Endodermal cell (in vitro differentiated cells): ENCODE results near the gene TBXAS1. TPM values are rescaled to one million over a fixed set of nuclear protein-coding genes. Genes with fewer than 3 reads are reported as not detected.

ENCODE experiments used
- DNase-seq: peaks from one replicate; pipeline ENCODE4 v3.0.0-alpha.2; 2017
- H3K27ac ChIP-seq: 2 replicates; pipeline ENCODE4 v1.5.1; 2013; ENCODE audit warnings: mild to moderate bottlenecking, low read depth, low read length, moderate library complexity
- H3K27me3 ChIP-seq: 2 replicates; pipeline ENCODE4 v1.6.1; 2013; ENCODE audit warnings: mild to moderate bottlenecking, low read length, moderate library complexity; ENCODE audit not compliant: insufficient read depth, control insufficient read depth, poor library complexity, severe bottlenecking
- H3K36me3 ChIP-seq: 2 replicates; pipeline ENCODE4 v1.7.0; 2013; ENCODE audit warnings: mild to moderate bottlenecking, low read length, moderate library complexity; ENCODE audit not compliant: control insufficient read depth, insufficient read depth
- H3K4me1 ChIP-seq: one replicate; pipeline ENCODE4 v1.7.0; 2013; ENCODE audit warnings: low read length; ENCODE audit not compliant: control insufficient read depth, insufficient read depth
- H3K4me3 ChIP-seq: 2 replicates; pipeline ENCODE4 v1.5.1; 2013; ENCODE audit warnings: mild to moderate bottlenecking, low read length, moderate library complexity
- H3K9ac ChIP-seq: 2 replicates; pipeline ENCODE4 v1.6.1; 2013; ENCODE audit warnings: mild to moderate bottlenecking, low read length, moderate library complexity; ENCODE audit not compliant: poor library complexity, severe bottlenecking; ENCODE audit errors: extremely low read depth
- H3K9me3 ChIP-seq: 2 replicates; pipeline ENCODE4 v1.6.1; 2013; ENCODE audit warnings: mild to moderate bottlenecking, low read length, moderate library complexity; ENCODE audit not compliant: control insufficient read depth
- H3K27ac Mint-ChIP-seq: 2 replicates; pipeline ENCODE4 v1.8.0; 2020; ENCODE audit warnings: mixed read lengths
- H3K27me3 Mint-ChIP-seq: 2 replicates; pipeline ENCODE4 v1.8.0; 2021; ENCODE audit warnings: mild to moderate bottlenecking, mixed read lengths; ENCODE audit not compliant: insufficient read depth
- H3K36me3 Mint-ChIP-seq: 2 replicates; pipeline ENCODE4 v1.8.0; 2020; ENCODE audit warnings: low read depth, mixed read lengths
- H3K4me1 Mint-ChIP-seq: 2 replicates; pipeline ENCODE4 v1.8.0; 2020; ENCODE audit warnings: mixed read lengths
- H3K4me3 Mint-ChIP-seq: 2 replicates; pipeline ENCODE4 v1.8.0; 2020; ENCODE audit warnings: mild to moderate bottlenecking, moderate library complexity, mixed read lengths
- H3K9me3 Mint-ChIP-seq: 2 replicates; pipeline ENCODE4 v1.8.0; 2020; ENCODE audit warnings: mild to moderate bottlenecking, mixed read lengths
- CTCF ChIP-seq: fragments of 200-600 bp; sonication (generic); conservative IDR thresholded peaks from 2 replicates; pipeline ENCODE4 v1.5.0; 2021; ENCODE audit warnings: antibody characterized with exemption, mild to moderate bottlenecking
- WGBS, 2 experiments: methylation state at CpG; one replicate each; pipeline versions ENCODE4 v1.1.5 to v1.1.7; 2013; ENCODE audit warnings: missing lambda C conversion rate in 2 of 2, mixed read lengths in 1 of 2; ENCODE audit not compliant: insufficient coverage in 1 of 2, insufficient read length in 1 of 2; 5-methylcytosine and 5-hydroxymethylcytosine counted together
- total RNA-seq, 2 donors: library from RNA; stranded (reverse); fragmentation: NEBNext Ultra II Directional in 1 of 2; extraction: Animal tissue kit (Norgen Biotek cat#: 25700) in 1 of 2; gene quantifications; 2 replicates in 1 of 2; 3 replicates in 1 of 2; pipeline ENCODE4 v1.2.1, GENCODE V29; 2021

TBXAS1 gene
- total RNA-seq, 2 donors from 2014 or later = 7.6 to 13.5 TPM

DNA sequence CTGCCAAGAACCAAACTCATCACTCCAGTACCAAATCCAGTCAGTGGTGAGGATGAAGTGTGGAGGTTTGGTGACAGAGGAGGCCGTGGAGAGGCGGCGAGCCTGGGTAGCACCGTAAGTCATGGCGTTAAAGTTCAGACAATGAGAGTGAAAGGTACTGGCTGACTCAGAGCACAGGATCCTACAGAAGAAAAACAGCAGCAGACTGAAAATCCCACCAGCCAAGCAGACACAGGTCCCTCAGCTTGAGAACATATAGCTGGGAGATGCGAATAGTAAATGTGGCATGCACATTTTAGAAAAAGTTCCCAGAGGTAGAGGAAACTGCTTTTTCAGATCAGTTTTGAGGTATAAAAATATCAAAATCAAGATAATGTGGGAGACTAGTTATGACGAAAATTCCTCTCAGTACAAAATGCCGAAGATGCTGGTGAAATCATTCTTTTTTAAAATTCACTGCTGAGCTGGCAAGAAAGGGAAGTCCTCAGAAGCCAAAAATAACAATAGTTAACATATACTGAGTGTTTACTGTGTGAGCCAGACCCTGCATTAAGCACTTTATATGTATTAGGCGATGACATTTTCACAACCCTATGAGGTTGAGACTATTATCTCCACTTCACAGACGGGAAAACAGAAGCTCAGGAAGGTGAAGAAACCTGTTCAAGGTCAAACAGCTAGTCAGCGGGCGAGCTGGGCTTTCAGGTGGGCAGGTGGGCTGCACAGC, 212.8 kb downstream of the TBXAS1 start:
- Histone ChIP-seq H3K27me3 (no peaks in the 10 kb centered on the region), H3K4me3 (no peak overlapping the region), H3K27ac (no peak overlapping the region), H3K36me3 (no peaks in the 10 kb centered on the region), H3K4me1 (no peaks in the 10 kb centered on the region), H3K9ac (no peak overlapping the region), H3K9me3 (no peaks in the 10 kb centered on the region)
- TF ChIP-seq CTCF = no peak
- Mint-ChIP-seq H3K4me1 (peaks cover 4% of the 10 kb centered on the region), H3K27me3 (no peaks in the 10 kb centered on the region), H3K4me3 (no peak overlapping the region), H3K27ac (no peak overlapping the region), H3K36me3 (peaks cover 11% of the 10 kb centered on the region), H3K9me3 (no peaks in the 10 kb centered on the region)
- DNase-seq = no peak
- WGBS, 2 experiments = 94 to 100% methylated on average over 10 to 12 of the region's 12 CpGs

DNA sequence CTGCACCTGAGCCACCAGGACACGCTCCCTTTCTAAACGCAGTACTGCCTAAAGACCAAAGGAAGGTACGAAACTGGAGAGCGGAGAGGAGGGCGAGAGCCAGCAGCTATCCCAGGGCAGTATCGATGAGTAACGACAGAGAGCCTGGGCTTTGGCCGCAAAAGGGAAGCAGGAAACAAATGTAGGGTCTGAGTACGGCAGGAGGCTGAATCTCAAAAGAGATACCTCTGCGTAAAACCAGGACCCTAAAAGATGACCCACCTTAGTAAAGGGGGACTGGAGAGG, 213.3 kb downstream of the TBXAS1 start:
- DNase-seq = no peak
- Mint-ChIP-seq H3K4me3 (no peak overlapping the region), H3K4me1 (peaks cover 4% of the 10 kb centered on the region), H3K9me3 (no peaks in the 10 kb centered on the region), H3K36me3 (peaks cover 11% of the 10 kb centered on the region), H3K27ac (no peak overlapping the region), H3K27me3 (no peaks in the 10 kb centered on the region)
- Histone ChIP-seq H3K9me3 (no peaks in the 10 kb centered on the region), H3K27ac (no peak overlapping the region), H3K4me3 (no peak overlapping the region), H3K9ac (no peak overlapping the region), H3K27me3 (no peaks in the 10 kb centered on the region), H3K36me3 (no peaks in the 10 kb centered on the region), H3K4me1 (no peaks in the 10 kb centered on the region)
- TF ChIP-seq CTCF = no peak
- WGBS, 2 experiments = 94 to 96% methylated on average over 10 of the region's 10 CpGs

DNA sequence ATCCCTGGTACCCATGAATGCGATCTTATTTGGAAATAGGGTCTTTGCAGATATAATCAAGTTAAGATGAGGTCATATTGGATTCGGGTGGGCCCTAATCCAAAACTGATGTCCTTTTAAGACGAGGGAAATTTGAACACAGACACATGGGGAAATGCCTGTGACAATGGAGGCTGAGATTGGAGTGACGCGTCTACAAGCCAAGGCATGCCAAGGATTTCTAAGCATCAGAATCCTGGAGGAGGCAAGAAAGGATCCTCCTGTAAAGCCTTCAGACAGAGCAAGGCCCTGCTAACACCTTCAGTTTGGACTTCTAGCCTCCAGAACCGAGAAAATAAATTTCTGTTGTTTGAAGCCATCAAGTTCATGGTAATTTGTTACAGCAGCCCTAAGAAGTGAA, 215.2 kb downstream of the TBXAS1 start:
- 91 to 94% methylated on average over 4 to 6 of the region's 6 CpGs for WGBS, 2 experiments
- no peaks in the 10 kb centered on the region for H3K4me1 ChIP-seq
- no peak overlapping the region for H3K27ac ChIP-seq
- Mint-ChIP-seq H3K9me3 (no peaks in the 10 kb centered on the region), H3K36me3 (peaks cover 11% of the 10 kb centered on the region), H3K4me1 (peaks cover 4% of the 10 kb centered on the region), H3K4me3 (no peak overlapping the region), H3K27me3 (no peaks in the 10 kb centered on the region), H3K27ac (no peak overlapping the region)
- no peak for TF ChIP-seq CTCF
- no peaks in the 10 kb centered on the region for H3K9me3 ChIP-seq
- H3K9ac ChIP-seq = no peak overlapping the region
- H3K4me3 ChIP-seq = no peak overlapping the region
- H3K36me3 ChIP-seq = no peaks in the 10 kb centered on the region
- DNase-seq = no peak
- no peaks in the 10 kb centered on the region for H3K27me3 ChIP-seq
